ENCODE data around the gene GCGR.

DNA sequence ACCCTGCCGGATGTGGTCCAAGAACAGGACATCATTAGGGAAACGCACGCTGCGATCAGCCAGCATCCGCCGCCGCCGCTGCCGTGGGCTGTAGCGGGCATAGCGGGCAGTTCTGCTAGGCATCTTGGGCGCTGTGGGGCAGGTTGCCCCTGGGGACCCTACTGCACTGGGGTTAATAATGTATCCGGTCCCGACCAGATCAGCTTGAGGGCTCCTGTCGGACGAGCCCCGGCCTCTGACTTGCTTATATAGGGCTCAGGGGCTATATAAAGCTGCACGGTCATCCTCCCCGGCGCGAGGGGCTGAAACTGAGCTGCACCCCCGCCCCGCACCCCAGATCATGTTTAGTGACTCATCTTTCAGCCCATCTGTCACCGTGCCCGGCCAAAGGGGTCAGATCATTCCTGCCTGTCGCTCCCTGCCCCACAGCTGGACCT, 30.9 kb downstream of the GCGR start, which contains the start of gene PPP1R27:
- TF ChIP-seq, protein P1, sequence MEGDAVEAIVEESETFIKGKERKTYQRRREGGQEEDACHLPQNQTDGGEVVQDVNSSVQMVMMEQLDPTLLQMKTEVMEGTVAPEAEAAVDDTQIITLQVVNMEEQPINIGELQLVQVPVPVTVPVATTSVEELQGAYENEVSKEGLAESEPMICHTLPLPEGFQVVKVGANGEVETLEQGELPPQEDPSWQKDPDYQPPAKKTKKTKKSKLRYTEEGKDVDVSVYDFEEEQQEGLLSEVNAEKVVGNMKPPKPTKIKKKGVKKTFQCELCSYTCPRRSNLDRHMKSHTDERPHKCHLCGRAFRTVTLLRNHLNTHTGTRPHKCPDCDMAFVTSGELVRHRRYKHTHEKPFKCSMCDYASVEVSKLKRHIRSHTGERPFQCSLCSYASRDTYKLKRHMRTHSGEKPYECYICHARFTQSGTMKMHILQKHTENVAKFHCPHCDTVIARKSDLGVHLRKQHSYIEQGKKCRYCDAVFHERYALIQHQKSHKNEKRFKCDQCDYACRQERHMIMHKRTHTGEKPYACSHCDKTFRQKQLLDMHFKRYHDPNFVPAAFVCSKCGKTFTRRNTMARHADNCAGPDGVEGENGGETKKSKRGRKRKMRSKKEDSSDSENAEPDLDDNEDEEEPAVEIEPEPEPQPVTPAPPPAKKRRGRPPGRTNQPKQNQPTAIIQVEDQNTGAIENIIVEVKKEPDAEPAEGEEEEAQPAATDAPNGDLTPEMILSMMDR (IDR thresholded peaks at IDR 0.05): no peak
- TF ChIP-seq POLR2A (IDR thresholded peaks at IDR 0.05) (no peak), POLR2AphosphoS5 (IDR thresholded peaks at IDR 0.05; ENCODE audit: insufficient read depth in 1 of 2, low read depth in 1 of 2) (no peak)

Data from vagina (tissue), 2 donors.